Loucy (cell line): ENCODE measurements around the gene KRT14.
"Not testable (repeated sequence)": the region's sequence is repeated elsewhere in the genome, so short reads cannot be mapped to it uniquely, and the experiment has no call there.

ENCODE experiments used
- H2AFZ ChIP-seq: fragments of 200-600 bp; sonication (generic); 2 replicates; pipeline ENCODE4 v1.6.0; 2016; ENCODE audit warnings: antibody characterized with exemption, mild to moderate bottlenecking, low read length, moderate library complexity
- H3F3A ChIP-seq: fragments of 200-600 bp; 2 replicates; pipeline ENCODE4 v1.6.0; 2016; ENCODE audit warnings: antibody characterized with exemption, low read depth, mild to moderate bottlenecking
- H3K27me3 ChIP-seq: fragments of 200-600 bp; sonication (generic); 2 replicates; pipeline ENCODE4 v1.6.1; 2014; ENCODE audit warnings: low read length, mild to moderate bottlenecking; ENCODE audit not compliant: insufficient read depth, poor library complexity, severe bottlenecking
- H3K36me3 ChIP-seq: fragments of 200-600 bp; sonication (generic); 2 replicates; pipeline ENCODE4 v1.6.1; 2016; ENCODE audit warnings: low read length; ENCODE audit not compliant: insufficient read depth
- H3K4me1 ChIP-seq: fragments of 200-600 bp; sonication (generic); 2 replicates; pipeline ENCODE4 v1.5.1; 2014; ENCODE audit warnings: low read length, mild to moderate bottlenecking; ENCODE audit not compliant: insufficient read depth, poor library complexity, severe bottlenecking
- H3K4me2 ChIP-seq: fragments of 200-600 bp; sonication (generic); 2 replicates; pipeline ENCODE4 v1.6.0; 2014; ENCODE audit warnings: antibody characterized with exemption, low read length, low read depth, mild to moderate bottlenecking; ENCODE audit not compliant: poor library complexity, severe bottlenecking
- H3K4me3 ChIP-seq: fragments of 200-600 bp; sonication (generic); 2 replicates; pipeline ENCODE4 v1.5.1; 2014; ENCODE audit warnings: low read length, mild to moderate bottlenecking, mixed read lengths; ENCODE audit not compliant: poor library complexity, severe bottlenecking
- H3K79me2 ChIP-seq: fragments of 200-600 bp; sonication (generic); 2 replicates; pipeline ENCODE4 v1.6.1; 2014; ENCODE audit warnings: low read length; ENCODE audit not compliant: insufficient read depth
- H3K9ac ChIP-seq: fragments of 200-600 bp; sonication (generic); 2 replicates; pipeline ENCODE4 v1.6.0; 2014; ENCODE audit warnings: mild to moderate bottlenecking, low read depth, low read length, moderate library complexity; ENCODE audit not compliant: poor library complexity, severe bottlenecking
- H3K9me2 ChIP-seq: fragments of 200-600 bp; sonication (generic); replicated peaks from 2 replicates; pipeline ENCODE4 v1.6.1; 2016; ENCODE audit warnings: low read depth, low read length, mixed read lengths
- H3K9me3 ChIP-seq: fragments of 200-600 bp; sonication (generic); 2 replicates; pipeline ENCODE4 v1.6.1; 2014; ENCODE audit warnings: mild to moderate bottlenecking, antibody characterized with exemption, low read length, low read depth; ENCODE audit not compliant: insufficient read depth
- H4K20me1 ChIP-seq: fragments of 200-600 bp; sonication (generic); 2 replicates; pipeline ENCODE4 v1.6.0; 2014; ENCODE audit warnings: antibody characterized with exemption, low read length, mild to moderate bottlenecking; ENCODE audit not compliant: insufficient read depth, poor library complexity, severe bottlenecking
- EZH2phosphoT487 ChIP-seq: fragments of 200-600 bp; IDR thresholded peaks from 2 replicates; pipeline ENCODE4 v1.6.1; 2018; ENCODE audit warnings: antibody characterized with exemption, mild to moderate bottlenecking, moderate library complexity, borderline replicate concordance
- TF ChIP-seq, protein P1 (sequence below): fragments of 200-600 bp; sonication (generic); conservative IDR thresholded peaks from 2 replicates; pipeline ENCODE4 v1.5.1; 2014; ENCODE audit warnings: mild to moderate bottlenecking, antibody characterized with exemption, low read length

The KRT14 gene

DNA sequence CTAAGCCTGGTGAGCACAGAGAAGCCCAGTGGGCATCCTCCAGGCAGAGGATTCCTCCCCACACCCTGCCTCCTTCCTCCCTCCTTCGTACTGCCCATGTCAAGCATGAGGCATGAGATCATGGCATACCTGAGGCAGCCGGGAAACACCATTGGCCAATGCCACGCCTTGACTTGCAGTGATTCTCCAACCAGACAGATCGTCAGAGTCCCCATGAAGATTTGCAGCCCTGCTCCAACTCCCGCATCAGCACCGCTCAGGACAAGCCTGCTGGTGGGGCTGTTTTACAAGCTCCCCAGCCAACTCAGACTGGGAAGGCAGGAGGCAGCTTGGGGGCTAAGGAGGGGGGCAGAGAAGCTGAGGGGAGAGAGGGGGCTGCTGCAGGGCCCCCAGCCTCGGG, 28.8 kb upstream of the KRT14 start:
- TF ChIP-seq, protein P1, sequence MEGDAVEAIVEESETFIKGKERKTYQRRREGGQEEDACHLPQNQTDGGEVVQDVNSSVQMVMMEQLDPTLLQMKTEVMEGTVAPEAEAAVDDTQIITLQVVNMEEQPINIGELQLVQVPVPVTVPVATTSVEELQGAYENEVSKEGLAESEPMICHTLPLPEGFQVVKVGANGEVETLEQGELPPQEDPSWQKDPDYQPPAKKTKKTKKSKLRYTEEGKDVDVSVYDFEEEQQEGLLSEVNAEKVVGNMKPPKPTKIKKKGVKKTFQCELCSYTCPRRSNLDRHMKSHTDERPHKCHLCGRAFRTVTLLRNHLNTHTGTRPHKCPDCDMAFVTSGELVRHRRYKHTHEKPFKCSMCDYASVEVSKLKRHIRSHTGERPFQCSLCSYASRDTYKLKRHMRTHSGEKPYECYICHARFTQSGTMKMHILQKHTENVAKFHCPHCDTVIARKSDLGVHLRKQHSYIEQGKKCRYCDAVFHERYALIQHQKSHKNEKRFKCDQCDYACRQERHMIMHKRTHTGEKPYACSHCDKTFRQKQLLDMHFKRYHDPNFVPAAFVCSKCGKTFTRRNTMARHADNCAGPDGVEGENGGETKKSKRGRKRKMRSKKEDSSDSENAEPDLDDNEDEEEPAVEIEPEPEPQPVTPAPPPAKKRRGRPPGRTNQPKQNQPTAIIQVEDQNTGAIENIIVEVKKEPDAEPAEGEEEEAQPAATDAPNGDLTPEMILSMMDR = no peak
- TF ChIP-seq EZH2phosphoT487 = no peak
- Histone ChIP-seq H3K4me2 (no peak overlapping the region), H3K27me3 (no peaks in the 10 kb centered on the region), H3F3A (no peaks in the 10 kb centered on the region), H3K9me2 (no peaks in the 10 kb centered on the region), H3K9me3 (no peaks in the 10 kb centered on the region), H3K36me3 (no peaks in the 10 kb centered on the region), H3K79me2 (no peaks in the 10 kb centered on the region), H3K9ac (no peak overlapping the region), H2AFZ (no peak overlapping the region), H4K20me1 (no peaks in the 10 kb centered on the region), H3K4me1 (no peaks in the 10 kb centered on the region), H3K4me3 (no peak overlapping the region)

- H3K9me3 ChIP-seq, H4K20me1 ChIP-seq, H3K79me2 ChIP-seq, H3K4me3 ChIP-seq, H3F3A ChIP-seq, H3K9me2 ChIP-seq, H3K9ac ChIP-seq, H3K4me2 ChIP-seq, H3K36me3 ChIP-seq, H3K27me3 ChIP-seq, H3K4me1 ChIP-seq, H2AFZ ChIP-seq: not testable (repeated sequence)
Measured at GRCh38 chr17:41614767-41615166, 28.1 kb upstream of the KRT14 start.

- Histone ChIP-seq H3K4me3 (no peak overlapping the region), H4K20me1 (no peaks in the 10 kb centered on the region), H3K79me2 (no peaks in the 10 kb centered on the region), H3K27me3 (no peaks in the 10 kb centered on the region), H3K36me3 (no peaks in the 10 kb centered on the region), H3K9me2 (no peaks in the 10 kb centered on the region), H3K4me2 (no peak overlapping the region), H3K9ac (no peak overlapping the region), H3K9me3 (no peaks in the 10 kb centered on the region), H3F3A (no peaks in the 10 kb centered on the region), H3K4me1 (no peaks in the 10 kb centered on the region), H2AFZ (no peak overlapping the region)
- TF ChIP-seq, protein P1 = no peak
- TF ChIP-seq EZH2phosphoT487 = no peak
Measured at GRCh38 chr17:41614098-41614497, 27.4 kb upstream of the KRT14 start.

DNA sequence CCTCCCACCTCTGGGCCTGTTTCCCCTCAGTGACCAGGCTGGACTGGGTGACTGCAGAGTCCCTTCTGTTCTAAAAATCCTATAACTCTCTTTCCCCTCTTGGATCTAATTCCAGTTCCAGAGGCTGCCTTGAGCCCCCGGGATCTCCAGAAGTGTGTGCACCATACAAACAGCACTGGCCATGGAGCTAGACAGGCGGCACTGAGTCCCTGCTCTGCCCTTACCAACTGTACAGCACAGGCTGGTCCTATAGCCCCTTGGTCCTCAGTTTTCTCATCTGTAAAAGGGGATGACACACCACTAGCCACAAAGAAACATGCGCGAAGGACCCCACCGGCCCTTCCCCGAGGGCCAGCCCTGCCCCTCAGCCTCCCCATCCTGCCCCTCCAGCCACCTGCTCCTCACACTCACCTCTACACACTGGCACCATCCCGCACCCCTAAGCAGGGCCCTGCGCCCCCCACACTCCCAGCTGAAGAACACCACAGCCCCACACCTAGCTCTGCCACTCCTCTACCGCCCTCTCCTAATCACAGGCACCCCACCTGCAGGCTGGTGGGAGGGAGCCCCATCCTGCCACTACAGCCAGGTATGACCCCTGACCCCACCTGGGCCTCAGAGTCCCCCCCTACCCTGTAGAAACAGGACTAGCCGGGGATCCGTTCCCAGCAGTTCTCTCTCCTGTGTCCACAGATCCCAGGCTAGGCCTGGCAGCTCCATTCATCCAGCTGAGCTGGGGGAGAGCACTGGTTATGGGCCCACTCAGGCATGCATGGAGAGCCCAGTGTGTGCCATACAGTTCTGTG, 26.8 kb upstream of the KRT14 start:
- H3K9me3 ChIP-seq = no peaks in the 10 kb centered on the region
- no peaks in the 10 kb centered on the region for H3K4me1 ChIP-seq
- no peaks in the 10 kb centered on the region for H3K27me3 ChIP-seq
- no peak overlapping the region for H3K4me3 ChIP-seq
- H3K9me2 ChIP-seq = no peaks in the 10 kb centered on the region
- no peak for TF ChIP-seq EZH2phosphoT487
- TF ChIP-seq, protein P1 = no peak
- H3K4me2 ChIP-seq = no peak overlapping the region
- H3K79me2 ChIP-seq = no peaks in the 10 kb centered on the region
- no peaks in the 10 kb centered on the region for H3F3A ChIP-seq
- no peaks in the 10 kb centered on the region for H4K20me1 ChIP-seq
- no peaks in the 10 kb centered on the region for H3K36me3 ChIP-seq
- no peak overlapping the region for H3K9ac ChIP-seq
- no peak overlapping the region for H2AFZ ChIP-seq

GRCh38 chr17:41612376-41613160, 25.9 kb upstream of the KRT14 start, which contains the start of gene KRT16:
Gene KRT16, minus strand, starts transcription at chr17:41612767. Its CDS starts 79 bp downstream, at chr17:41612688.
- H3K4me1 ChIP-seq, H3F3A ChIP-seq, H3K4me3 ChIP-seq, H3K9me2 ChIP-seq, H3K36me3 ChIP-seq, H3K27me3 ChIP-seq, H3K9ac ChIP-seq, H2AFZ ChIP-seq, H4K20me1 ChIP-seq, H3K79me2 ChIP-seq, H3K9me3 ChIP-seq, H3K4me2 ChIP-seq: not testable (repeated sequence)
